ENCODE results near the gene OR4E1.
"Not testable (repeated sequence)": the region's sequence is repeated elsewhere in the genome, so short reads cannot be mapped to it uniquely, and the experiment has no call there.

Gene OR4E1

GRCh38 chr14:21653331-21653885 is 20.2 kb downstream of the OR4E1 start, which contains the start of gene OR4E2:
TSS of gene OR4E2 (plus strand) at chr14:21653835. CDS start at chr14:21665083, 11,248 bp downstream.
- no peak for DNase-seq (ENCODE audit: low read depth, low spot score)

- no peak for DNase-seq (ENCODE audit: low read depth, low spot score)
Measured at GRCh38 chr14:21652209-21652808, 21.3 kb downstream of the OR4E1 start.

DNA sequence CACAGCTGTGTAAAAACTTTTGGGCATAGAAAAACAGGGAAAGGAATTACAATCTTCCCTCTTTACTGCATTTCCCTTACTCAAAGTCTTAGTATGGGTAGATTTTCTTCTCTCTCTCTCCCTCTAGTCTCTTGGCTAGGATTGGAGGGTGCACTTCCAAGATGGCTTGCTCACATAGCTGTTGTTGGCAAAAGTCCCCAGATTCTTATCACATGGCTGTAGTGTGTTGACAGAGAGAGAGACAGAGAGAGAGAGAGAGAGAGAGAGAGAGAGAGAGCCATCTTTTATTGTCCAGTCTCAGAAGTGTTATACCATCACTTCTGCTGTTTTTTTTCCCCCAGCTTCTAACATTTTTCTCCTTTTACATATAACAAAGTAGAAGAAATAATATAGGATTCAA is 26.2 kb downstream of the OR4E1 start:
- no peak for DNase-seq (ENCODE audit: low read depth, low spot score)

DNA sequence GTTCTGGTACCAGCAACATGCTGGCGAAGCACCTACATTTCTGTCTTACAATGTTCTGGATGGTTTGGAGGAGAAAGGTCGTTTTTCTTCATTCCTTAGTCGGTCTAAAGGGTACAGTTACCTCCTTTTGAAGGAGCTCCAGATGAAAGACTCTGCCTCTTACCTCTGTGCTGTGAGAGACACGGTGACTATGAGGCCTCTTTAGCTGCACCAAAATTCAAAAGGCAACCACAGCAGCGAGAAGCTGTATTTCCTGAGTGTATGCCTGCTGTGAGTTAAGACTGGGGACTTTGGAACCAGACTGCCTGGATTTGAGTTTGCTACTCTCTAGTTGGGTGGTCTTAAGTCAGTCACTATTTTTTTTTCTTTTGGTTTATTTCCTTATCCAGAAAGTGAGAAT is 30.2 kb downstream of the OR4E1 start:
- no peak for DNase-seq (ENCODE audit: low read depth, low spot score)

DNA sequence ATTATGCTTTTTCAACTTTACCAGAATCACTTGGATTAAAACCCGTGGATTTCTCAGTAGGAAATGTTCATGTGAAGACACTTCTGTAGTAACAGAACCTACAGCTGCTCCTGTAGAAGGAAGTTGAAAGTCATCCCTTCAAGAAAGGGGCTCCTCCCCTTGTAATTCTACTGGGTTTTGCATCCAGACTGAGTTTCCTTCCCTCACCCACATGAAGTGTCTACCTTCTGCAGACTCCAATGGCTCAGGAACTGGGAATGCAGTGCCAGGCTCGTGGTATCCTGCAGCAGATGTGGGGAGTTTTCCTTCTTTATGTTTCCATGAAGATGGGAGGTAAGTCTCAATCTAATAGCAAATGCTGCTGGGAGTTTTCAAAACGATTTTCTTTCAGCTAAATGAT is 30.9 kb downstream of the OR4E1 start:
- no peak for DNase-seq (ENCODE audit: low read depth, low spot score)

DNA sequence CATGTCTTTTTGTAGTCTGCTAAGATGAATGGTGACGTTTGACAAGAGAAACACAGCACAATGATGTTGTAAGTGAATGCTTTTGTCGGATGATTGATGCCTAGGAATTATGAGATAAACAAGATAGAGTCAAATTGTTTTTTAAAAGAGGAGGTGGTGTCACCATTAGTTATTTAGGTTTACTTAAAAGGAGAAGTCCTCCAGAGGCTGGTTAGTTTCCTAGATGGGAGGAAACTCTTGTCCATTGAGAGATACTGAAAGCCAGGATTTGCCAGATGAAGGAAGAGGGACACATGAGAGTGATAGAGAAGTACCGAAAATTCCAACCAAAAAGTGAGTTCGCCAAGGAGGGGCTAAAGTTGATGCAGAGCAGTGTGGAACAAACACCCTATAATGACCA is 38.8 kb downstream of the OR4E1 start, which contains the start of gene OR10G2:
Gene OR10G2, minus strand, starts transcription at position 101 of the 400 bp plus-strand sequence. Its CDS starts 98 bp downstream, at position 3.
- DNase-seq (ENCODE audit: low read depth, low spot score) = no peak

DNA sequence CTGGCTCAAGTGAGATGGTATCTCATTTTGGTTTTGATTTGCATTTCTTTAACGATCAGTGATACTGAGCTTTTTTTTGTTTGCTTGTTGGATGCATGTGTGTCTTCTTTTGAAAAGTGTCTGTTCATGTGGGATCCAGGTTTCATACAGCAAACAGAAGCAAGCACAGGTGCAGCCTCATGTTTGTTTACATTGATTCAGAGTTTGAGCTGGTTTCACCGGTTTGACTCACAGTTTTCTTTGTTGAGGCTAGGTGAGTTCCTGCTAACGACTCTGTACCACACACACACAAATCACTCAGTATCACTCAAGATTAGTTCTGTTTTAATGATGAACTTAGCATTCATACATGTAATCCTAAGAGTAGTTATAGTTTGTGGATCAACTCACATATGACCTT is 42.5 kb downstream of the OR4E1 start:
- no peak for DNase-seq (ENCODE audit: low read depth, low spot score)

GRCh38 chr14:21630503-21630902 is 43.1 kb downstream of the OR4E1 start:
- not testable (repeated sequence) for DNase-seq (ENCODE audit: low read depth, low spot score)

GRCh38 chr14:21626491-21627230 is 47.0 kb downstream of the OR4E1 start:
- peak; percentile 62 for DNase-seq (ENCODE audit: low read depth, low spot score)
